G401 (cell line): ENCODE results near the gene GCH1. TPM values are rescaled to one million over a fixed set of nuclear protein-coding genes. Genes with fewer than 3 reads are reported as not detected.
"Not testable (repeated sequence)": the region's sequence is repeated elsewhere in the genome, so short reads cannot be mapped to it uniquely, and the experiment has no call there.

Experiments used
- DNase-seq: peaks from one replicate; pipeline ENCODE4 v3.0.0-alpha.2; 2015; ENCODE audit warnings: low spot score
- in situ Hi-C: cut with HindIII; loops from 2 replicates; pipeline ENCODE4 v1.10.0; 2016; ENCODE audit warnings: low sequenced_read_pairs, mixed read lengths
- total RNA-seq: library from RNA; depleted of rRNA; stranded (reverse); fragments of >200 nt; shearing (Covaris generic); gene quantifications from 2 replicates; pipeline ENCODE4 v1.2.3, GENCODE V29; 2014; rRNA removed

Gene GCH1, protein sequence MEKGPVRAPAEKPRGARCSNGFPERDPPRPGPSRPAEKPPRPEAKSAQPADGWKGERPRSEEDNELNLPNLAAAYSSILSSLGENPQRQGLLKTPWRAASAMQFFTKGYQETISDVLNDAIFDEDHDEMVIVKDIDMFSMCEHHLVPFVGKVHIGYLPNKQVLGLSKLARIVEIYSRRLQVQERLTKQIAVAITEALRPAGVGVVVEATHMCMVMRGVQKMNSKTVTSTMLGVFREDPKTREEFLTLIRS
- 9.1 and 14.2 TPM in 2 replicates for total RNA-seq

DNA sequence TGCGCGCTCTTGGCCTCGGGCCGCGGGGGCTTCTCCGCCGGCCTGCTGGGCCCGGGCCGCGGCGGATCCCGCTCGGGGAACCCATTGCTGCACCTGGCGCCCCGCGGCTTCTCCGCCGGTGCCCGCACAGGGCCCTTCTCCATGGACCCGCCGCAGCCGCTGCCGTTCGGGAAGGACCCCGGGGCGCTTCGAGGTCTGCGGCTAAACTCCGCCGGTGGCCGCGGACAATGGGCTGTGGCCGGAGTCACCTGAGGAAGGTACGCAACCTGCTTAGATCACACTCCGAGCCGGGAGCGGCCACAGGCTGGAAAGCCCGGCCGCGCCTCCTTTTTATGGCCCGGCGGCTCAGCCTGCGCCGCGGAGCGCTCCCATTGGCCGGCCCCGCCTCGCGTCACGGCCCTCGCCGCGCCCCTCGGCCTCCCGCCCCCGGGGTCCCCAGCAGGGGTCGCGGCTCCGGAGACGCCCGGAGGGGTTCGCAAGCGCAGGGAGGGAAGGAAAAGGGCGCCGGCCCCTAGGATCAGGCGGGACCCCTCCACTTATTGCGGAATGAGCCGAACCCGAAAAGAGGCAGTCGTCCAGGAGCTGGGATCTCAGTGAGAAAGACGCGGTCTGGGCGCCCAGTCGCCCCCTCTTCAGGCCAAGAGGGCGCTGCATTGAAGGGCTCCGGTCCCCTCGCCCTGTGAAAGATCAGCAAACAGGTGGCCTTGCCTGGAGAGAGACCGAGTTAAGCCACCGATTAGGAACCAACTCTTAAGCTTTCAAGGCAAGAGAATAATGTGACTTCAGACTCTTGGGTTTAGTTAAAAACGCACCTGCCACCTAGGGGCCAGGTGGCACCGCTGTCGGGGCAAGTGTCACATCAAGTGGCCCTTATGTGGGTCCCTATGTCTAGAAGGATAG lies at the start of gene GCH1:
Gene GCH1 (minus strand): TSS at position 306 of the 900 bp plus-strand sequence. CDS start 163 bp downstream, at position 143.
- DNase-seq = peak; percentile 69
- in situ Hi-C loops = no loop called here

- no peak for DNase-seq
- in situ Hi-C loops = no loop called here
Measured at GRCh38 chr14:54947230-54947629, 44.6 kb upstream of the GCH1 start.

- DNase-seq = no peak
Measured at GRCh38 chr14:54946500-54946899, 43.9 kb upstream of the GCH1 start.

DNA sequence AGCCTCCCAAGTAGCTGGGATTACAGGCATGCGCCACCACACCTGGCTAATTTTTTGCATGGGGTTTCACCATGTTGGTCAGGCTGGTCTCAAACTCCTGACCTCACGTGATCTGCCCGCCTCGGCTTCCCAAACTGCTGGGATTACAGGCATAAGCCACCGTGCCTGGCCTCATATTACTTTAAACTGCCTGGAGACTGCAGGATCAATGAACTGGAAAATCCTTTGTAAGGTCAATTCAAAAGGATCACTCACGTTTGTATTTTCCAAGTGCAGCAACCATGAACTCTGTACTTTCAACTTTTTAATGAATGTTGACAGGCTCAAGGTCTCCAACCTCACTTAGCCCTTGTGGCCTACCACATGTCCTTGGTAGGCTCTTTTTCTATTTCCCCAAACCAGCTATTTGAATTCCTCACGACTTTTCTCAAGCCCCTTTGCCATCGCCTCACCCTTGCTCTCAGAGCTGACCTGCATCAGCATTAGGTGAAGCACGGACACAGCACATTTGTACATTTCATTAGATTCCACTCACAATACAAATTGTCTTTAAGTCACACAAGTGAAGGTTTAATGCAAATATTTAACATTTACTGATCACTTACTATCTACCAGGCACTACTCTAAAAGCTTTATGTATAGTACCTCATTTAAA lies 42.2 kb upstream of the GCH1 start:
- DNase-seq = no peak
- in situ Hi-C loops = no loop called here

More at GRCh38 chr14:54946500-54946899, 43.9 kb upstream of the GCH1 start:
- in situ Hi-C loops = no loop called here

DNA sequence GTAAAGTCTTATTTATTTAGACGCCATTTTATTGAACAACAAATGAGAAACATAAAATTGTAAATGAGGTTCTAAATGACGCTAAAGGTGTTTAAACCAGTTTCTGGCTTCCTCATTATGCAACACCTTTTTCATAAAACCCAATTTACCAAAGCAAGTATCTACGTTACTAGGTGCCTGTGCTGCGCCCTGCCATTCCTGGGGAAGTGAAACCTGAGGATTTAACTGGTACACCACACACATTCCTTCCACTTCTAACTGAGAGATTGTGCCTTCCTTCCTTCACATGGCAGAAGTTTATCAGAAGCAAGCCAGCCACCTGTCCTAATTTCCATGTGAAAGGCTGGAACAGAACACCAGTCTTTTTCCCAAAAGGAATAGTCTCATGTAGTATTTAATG lies 40.3 kb upstream of the GCH1 start:
- no peak for DNase-seq
- in situ Hi-C loops = no loop called here

- in situ Hi-C loops = no loop called here
- no peak for DNase-seq
Measured at GRCh38 chr14:54936816-54937215, 34.2 kb upstream of the GCH1 start.

- in situ Hi-C loops = no loop called here
Measured at GRCh38 chr14:54935958-54936357, 33.3 kb upstream of the GCH1 start.

GRCh38 chr14:54935100-54935499 lies 32.5 kb upstream of the GCH1 start:
- in situ Hi-C loops = no loop called here
- DNase-seq = no peak

More at GRCh38 chr14:54935958-54936357, 33.3 kb upstream of the GCH1 start:
- DNase-seq = no peak

GRCh38 chr14:54933006-54933405 lies 30.4 kb upstream of the GCH1 start:
- in situ Hi-C loops = no loop called here

GRCh38 chr14:54931598-54932340 lies 29.1 kb upstream of the GCH1 start:
- in situ Hi-C loops = no loop called here
- DNase-seq = no peak

More at GRCh38 chr14:54933006-54933405, 30.4 kb upstream of the GCH1 start:
- no peak for DNase-seq

DNA sequence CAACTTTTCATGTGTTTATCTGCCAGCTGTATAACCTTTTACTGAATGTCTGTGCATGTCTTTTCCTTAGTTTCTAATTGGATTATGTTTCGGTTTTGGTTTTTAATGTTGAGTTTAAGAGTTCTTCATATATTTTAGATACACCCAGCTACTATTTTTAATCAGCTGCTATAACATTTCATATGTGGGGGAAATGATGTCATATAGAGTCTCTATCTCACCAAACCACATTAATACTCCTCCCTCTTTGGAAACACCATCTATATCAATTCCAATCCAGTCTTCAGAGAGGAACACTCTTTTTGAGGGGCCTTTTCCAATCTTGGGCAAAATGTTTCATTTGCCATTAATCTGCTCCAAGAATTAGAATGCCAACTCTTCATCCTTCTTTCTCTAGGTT lies 28.5 kb upstream of the GCH1 start:
- DNase-seq = no peak
- in situ Hi-C loops = no loop called here

DNA sequence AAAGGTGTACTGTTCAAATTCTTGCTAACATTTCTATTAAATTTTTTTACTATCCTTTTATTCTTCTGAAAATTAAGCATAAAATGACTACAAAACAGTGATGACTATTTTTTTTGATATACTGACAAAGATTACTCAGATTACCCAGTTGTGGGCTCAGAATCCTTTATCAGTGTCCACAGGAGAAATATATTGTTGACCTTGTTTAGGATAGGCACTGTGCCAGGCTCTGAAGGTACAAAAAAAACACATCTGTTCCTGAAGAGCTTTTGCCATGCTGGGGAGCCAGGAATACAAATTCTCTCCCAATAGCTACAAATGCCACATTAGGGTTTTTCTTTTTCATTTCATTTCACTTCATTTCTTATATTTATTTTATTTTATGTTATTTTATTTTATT lies 26.9 kb upstream of the GCH1 start:
- in situ Hi-C loops = no loop called here
- DNase-seq = no peak

DNA sequence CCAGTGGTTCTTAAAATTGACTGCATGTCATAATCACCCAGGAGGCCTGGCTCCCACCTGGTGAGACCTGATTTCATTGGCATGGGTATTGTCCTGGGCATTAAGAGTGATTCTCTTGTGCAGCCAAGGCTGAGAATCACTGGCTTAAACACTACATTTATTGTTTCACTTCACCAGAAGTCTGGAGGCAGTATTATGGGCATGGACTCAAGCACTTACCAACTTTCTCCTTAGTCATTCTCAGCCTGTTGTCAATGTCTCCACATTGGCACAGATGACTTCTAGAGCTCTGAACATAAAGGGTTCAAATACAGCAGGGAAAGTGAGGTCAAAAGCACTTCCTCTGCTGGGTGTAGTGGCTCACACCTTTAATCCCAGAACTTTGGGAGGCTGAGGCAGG lies 25.6 kb upstream of the GCH1 start:
- in situ Hi-C loops = no loop called here
- DNase-seq = no peak

DNA sequence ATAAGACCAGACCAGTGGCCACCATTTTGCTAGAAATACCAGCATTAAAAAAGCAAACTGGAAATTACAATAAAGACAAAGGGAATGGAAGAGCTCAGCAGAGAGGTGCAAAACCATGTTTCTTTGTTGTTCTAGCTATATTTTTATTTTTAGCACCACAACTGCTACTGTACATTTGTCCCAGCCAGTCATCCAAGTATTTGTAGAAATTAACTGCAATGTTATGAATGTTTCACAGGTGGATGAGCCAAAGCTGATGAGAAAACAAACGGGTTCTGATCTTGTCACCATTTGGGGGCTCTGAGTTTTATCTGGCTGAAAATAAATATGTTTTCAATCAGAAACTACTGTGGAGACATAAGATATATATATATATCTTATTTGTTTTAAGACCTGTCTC lies 24.9 kb upstream of the GCH1 start:
- in situ Hi-C loops = no loop called here
- DNase-seq = no peak

GRCh38 chr14:54926570-54926969 lies 23.9 kb upstream of the GCH1 start:
- DNase-seq, in situ Hi-C loops: not testable (repeated sequence)

DNA sequence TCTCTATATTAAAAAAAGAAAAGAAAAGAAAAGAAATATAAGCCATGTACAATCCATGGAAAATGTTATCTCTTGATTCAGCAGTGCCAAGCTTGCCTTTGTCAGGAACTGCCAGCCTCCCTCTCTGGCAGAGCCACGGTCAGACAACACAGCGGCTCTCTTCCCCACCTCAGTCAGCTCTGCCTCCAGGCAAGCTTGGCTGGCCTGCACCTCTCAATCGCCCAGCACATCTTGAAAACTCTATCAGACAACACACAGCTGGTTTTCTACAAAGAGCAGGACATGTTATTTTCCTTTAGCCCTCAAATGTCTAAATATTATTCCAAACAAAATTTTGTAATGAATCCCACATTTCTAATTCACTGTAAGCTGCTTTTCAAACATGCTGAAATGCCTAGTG lies 20.0 kb upstream of the GCH1 start:
- no peak for DNase-seq
- in situ Hi-C loops = no loop called here

DNA sequence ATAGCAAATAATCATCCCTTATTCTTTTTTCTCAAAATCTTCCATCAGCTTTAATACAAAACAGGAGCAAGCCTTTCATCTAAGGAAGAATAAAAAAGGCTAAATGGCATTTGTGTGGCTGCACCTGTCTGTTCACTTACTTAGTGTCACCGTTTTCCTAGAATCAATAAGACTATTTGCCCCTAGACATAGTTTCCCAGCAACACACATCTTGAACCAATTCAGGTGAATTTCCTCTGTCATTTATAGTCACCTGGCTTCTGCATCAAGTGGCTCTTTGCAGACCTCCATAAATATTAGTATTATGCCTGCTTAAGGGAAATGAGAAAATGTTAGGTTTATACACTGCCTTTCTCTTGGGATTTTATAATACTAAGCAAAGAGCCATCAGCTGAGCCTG lies 17.4 kb upstream of the GCH1 start:
- in situ Hi-C loops = no loop called here
- DNase-seq = no peak

DNA sequence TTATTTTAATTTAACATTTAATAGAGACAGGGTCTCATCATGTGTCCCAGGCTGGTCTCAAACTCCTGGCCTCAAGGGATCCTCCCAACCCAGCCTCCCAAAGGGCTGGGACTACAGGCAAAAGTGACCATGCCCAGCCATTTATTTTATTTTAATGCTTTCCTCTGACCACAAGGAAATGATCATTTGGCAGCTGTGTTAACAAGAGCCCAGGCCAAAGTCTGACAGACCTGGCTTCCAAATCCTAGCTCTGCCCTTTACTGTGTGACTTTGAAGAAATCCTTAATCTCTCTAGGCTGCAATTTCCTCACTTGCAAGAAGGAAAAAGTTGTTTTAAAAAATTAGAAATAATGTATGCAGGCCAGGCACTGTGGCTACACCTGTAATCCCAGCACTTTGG lies 16.7 kb upstream of the GCH1 start:
- in situ Hi-C loops = no loop called here
- no peak for DNase-seq

DNA sequence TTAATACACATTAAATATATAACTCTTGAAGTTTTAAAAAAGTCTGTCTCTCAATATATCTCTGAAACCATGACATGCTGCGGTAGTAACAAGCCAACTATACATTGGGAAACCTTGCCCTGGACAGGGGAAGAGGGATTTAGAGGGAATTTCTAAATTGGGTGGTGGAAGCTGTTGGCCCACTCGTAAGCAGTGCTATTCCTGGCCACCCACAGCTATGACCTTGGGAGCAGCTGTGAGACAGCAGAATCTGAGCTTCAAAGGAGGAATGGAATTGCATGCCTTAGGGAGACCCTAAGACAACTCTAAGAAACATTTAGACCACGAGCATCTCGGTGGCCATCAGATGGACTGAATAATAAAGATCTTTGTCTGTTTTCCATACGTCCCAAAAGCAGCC lies 15.8 kb upstream of the GCH1 start:
- in situ Hi-C loops = no loop called here
- no peak for DNase-seq
